ENCODE results near the gene FCER1G. TPM values are rescaled to one million over a fixed set of nuclear protein-coding genes. Genes with fewer than 3 reads are reported as not detected.

FCER1G gene
- total and polyA plus RNA-seq, 9 of the 15 experiments (the other 6 are each of a cell fraction or from before 2014, with no cell fraction given) = 0.15 to 0.69 (median 0.31) TPM; not detected in 2

DNA sequence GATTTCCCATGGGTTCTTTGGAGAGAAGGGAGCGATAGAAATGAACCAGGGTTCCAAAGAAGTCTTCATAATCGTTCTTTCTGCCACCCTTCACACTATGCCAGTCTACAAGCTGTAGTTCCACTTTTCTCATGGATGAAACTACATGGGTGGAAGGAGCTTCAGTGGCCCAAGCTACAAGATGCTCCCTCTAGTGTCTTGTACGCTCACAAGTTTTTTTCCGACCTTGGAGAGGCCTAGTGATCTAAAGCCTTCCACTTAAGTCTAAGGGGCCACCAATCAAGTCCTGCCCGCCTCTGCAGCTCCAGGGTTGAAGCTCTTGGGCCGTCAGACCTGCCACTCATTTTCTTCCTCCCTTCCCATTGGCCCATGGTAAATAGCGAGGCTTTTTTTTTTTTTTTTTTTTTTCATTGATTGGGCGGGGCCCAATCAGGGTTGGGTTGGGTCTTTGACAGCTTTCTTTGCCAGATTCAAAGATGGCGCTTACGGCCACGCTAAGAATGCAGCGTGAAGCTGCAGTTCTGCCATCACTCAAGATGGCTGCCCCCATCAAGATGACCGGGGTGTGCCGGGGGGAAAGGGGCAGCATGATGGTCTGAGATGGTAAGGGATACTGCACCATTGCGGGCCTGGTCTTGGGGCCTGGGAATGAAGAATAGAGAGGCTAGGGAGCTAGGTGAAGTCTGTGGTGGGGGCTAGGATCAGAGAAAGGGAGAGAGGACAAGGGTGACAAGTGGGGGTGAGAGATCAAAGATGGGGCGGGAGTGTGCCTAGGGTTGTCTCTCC lies 10.6 kb downstream of the FCER1G start, which contains the start of gene TOMM40L (continued):
- TF ChIP-seq ZNF436 (CRISPR knock-in tag; IDR thresholded peaks at IDR 0.05) = no peak
- TF ChIP-seq, protein P1, sequence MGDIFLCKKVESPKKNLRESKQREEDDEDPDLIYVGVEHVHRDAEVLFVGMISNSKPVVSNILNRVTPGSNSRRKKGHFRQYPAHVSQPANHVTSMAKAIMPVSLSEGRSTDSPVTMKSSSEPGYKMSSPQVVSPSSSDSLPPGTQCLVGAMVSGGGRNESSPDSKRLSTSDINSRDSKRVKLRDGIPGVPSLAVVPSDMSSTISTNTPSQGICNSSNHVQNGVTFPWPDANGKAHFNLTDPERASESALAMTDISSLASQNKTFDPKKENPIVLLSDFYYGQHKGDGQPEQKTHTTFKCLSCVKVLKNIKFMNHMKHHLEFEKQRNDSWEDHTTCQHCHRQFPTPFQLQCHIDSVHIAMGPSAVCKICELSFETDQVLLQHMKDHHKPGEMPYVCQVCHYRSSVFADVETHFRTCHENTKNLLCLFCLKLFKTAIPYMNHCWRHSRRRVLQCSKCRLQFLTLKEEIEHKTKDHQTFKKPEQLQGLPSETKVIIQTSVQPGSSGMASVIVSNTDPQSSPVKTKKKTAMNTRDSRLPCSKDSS (IDR thresholded peaks at IDR 0.05; ENCODE audit: low read depth, partially characterized antibody) = no peak
- no peak for TF ChIP-seq STAT5B (CRISPR knock-in tag; IDR thresholded peaks at IDR 0.05)
- TF ChIP-seq HMG20B (CRISPR knock-in tag; IDR thresholded peaks at IDR 0.05) = no peak
- no peak for TF ChIP-seq NR3C1 (CRISPR knock-in tag; IDR thresholded peaks at IDR 0.05)
- TF ChIP-seq GABPA (tag; conservative IDR thresholded peaks at IDR 0.05; ENCODE audit: low read depth) = no peak
- no peak; the same call in 1 of the 2 replicates for TF ChIP-seq POLR2H (tag; IDR thresholded peaks at IDR 0.05; ENCODE audit: low read depth)
- TF ChIP-seq TOE1 (IDR thresholded peaks at IDR 0.05; ENCODE audit: borderline replicate concordance) = no peak
- no peak for TF ChIP-seq TOE1 (CRISPR knock-in tag; IDR thresholded peaks at IDR 0.05; ENCODE audit: borderline replicate concordance, low read depth)
- peak; percentile 12; the same call in 1 of the 2 replicates for TF ChIP-seq NFIC (IDR thresholded peaks at IDR 0.05)
- no peak for TF ChIP-seq SMAD4 (CRISPR knock-in tag; conservative IDR thresholded peaks at IDR 0.05)
- no peak for TF ChIP-seq FOXJ3 (CRISPR knock-in tag; IDR thresholded peaks at IDR 0.05)
- TF ChIP-seq KDM2B (CRISPR knock-in tag; IDR thresholded peaks at IDR 0.05) = no peak
- TF ChIP-seq GABPB2 (CRISPR knock-in tag; conservative IDR thresholded peaks at IDR 0.05) = no peak
- no peak; the same call in 1 of the 2 replicates for TF ChIP-seq MYBL2 (IDR thresholded peaks at IDR 0.05; ENCODE audit: low read depth)
- no peak for TF ChIP-seq MYBL2 (CRISPR knock-in tag; IDR thresholded peaks at IDR 0.05; ENCODE audit: borderline replicate concordance)
- no peak for TF ChIP-seq ZNF551 (CRISPR knock-in tag; IDR thresholded peaks at IDR 0.05)
- no peak for TF ChIP-seq CEBPG (CRISPR knock-in tag; IDR thresholded peaks at IDR 0.05)
- no peak for TF ChIP-seq CEBPG (tag; conservative IDR thresholded peaks at IDR 0.05 in 1 of 2, IDR thresholded peaks at IDR 0.05 in 1 of 2)
- TF ChIP-seq MTA3 (IDR thresholded peaks at IDR 0.05; ENCODE audit: borderline replicate concordance) = peak; percentile 2; the same call in 1 of the 2 replicates
- TF ChIP-seq COPS2 (conservative IDR thresholded peaks at IDR 0.05) = no peak
- TF ChIP-seq MAFG (tag; conservative IDR thresholded peaks at IDR 0.05) = no peak
- TF ChIP-seq, protein P2, sequence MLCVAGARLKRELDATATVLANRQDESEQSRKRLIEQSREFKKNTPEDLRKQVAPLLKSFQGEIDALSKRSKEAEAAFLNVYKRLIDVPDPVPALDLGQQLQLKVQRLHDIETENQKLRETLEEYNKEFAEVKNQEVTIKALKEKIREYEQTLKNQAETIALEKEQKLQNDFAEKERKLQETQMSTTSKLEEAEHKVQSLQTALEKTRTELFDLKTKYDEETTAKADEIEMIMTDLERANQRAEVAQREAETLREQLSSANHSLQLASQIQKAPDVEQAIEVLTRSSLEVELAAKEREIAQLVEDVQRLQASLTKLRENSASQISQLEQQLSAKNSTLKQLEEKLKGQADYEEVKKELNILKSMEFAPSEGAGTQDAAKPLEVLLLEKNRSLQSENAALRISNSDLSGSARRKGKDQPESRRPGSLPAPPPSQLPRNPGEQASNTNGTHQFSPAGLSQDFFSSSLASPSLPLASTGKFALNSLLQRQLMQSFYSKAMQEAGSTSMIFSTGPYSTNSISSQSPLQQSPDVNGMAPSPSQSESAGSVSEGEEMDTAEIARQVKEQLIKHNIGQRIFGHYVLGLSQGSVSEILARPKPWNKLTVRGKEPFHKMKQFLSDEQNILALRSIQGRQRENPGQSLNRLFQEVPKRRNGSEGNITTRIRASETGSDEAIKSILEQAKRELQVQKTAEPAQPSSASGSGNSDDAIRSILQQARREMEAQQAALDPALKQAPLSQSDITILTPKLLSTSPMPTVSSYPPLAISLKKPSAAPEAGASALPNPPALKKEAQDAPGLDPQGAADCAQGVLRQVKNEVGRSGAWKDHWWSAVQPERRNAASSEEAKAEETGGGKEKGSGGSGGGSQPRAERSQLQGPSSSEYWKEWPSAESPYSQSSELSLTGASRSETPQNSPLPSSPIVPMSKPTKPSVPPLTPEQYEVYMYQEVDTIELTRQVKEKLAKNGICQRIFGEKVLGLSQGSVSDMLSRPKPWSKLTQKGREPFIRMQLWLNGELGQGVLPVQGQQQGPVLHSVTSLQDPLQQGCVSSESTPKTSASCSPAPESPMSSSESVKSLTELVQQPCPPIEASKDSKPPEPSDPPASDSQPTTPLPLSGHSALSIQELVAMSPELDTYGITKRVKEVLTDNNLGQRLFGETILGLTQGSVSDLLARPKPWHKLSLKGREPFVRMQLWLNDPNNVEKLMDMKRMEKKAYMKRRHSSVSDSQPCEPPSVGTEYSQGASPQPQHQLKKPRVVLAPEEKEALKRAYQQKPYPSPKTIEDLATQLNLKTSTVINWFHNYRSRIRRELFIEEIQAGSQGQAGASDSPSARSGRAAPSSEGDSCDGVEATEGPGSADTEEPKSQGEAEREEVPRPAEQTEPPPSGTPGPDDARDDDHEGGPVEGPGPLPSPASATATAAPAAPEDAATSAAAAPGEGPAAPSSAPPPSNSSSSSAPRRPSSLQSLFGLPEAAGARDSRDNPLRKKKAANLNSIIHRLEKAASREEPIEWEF (CRISPR knock-in tag; IDR thresholded peaks at IDR 0.05) = no peak
